Ovary (tissue), 9 donors: ENCODE data around the gene PSTPIP1. TPM values are rescaled to one million over a fixed set of nuclear protein-coding genes. Genes with fewer than 3 reads are reported as not detected.

Experiments used
- DNase-seq, 5 donors: peaks; one replicate each; pipeline ENCODE4 v3.0.0-alpha.2; 2019 to 2020
- H3K27ac ChIP-seq, 2 donors: fragments of 200-600 bp; one replicate each; pipeline versions ENCODE4 v1.5.1 to v1.8.0; 2019 to 2022
- H3K27me3 ChIP-seq: fragments of 200-600 bp; one replicate; pipeline ENCODE4 v1.8.0; 2022
- H3K36me3 ChIP-seq: fragments of 200-600 bp; sonication (generic); one replicate; pipeline ENCODE4 v1.5.1; 2019
- H3K4me1 ChIP-seq: one replicate; pipeline ENCODE4 v1.8.1; 2013; ENCODE audit warnings: mild to moderate bottlenecking, moderate library complexity; ENCODE audit not compliant: insufficient read depth
- H3K4me3 ChIP-seq: fragments of 200-600 bp; sonication (generic); one replicate; pipeline ENCODE4 v1.5.1; 2017
- H3K9me3 ChIP-seq, 2 donors: fragments of 200-600 bp in 1 of 2; sonication (generic) in 1 of 2; one replicate each; pipeline versions ENCODE4 v1.5.1 to v1.8.1; 2013 to 2019; ENCODE audit warnings: mild to moderate bottlenecking in 1 of 2, moderate library complexity in 1 of 2
- EP300 ChIP-seq: sonication (generic); formaldehyde crosslinking; IDR thresholded peaks from one replicate; pipeline ENCODE4 v1.6.1; 2017; ENCODE audit warnings: antibody characterized with exemption
- POLR2A ChIP-seq: fragments of 450-650 bp; IDR thresholded peaks from one replicate; pipeline ENCODE4 v1.6.1; 2017; ENCODE audit warnings: antibody characterized with exemption, mild to moderate bottlenecking, moderate library complexity
- WGBS, 3 donors: extraction: QIAGEN DNeasy Blood & Tissue Kit in 1 of 3; methylation state at CpG; one replicate each; pipeline versions ENCODE4 v1.1.5 to v1.1.7; 2013 to 2017; 5-methylcytosine and 5-hydroxymethylcytosine counted together
- intact Hi-C, 4 donors: fragments of 100-400 bp; cut with DNase I; formaldehyde crosslinking; loops; one replicate each; pipeline versions ENCODE4 v1.11.0 to v1.15.1; 2022 to 2023
- polyA plus RNA-seq, 2 donors: library from polyadenylated mRNA; stranded (reverse); fragments of 200-250 nt in 1 of 2; fragments of 350-450 nt in 1 of 2; fragmentation: Illumina TruSeq in 1 of 2; extraction: RNeasy Lipid Tissue Mini Kit (QIAGEN cat#74804) in 1 of 2; gene quantifications; one replicate each; pipeline ENCODE4 v1.2.3, GENCODE V29; 2013 to 2014
- total RNA-seq, 7 donors: library from RNA; depleted of rRNA in 2 of 7; stranded (reverse); fragments of >200 nt in 2 of 7; fragmentation: NEBNext Ultra II Directional in 3 of 7; extraction: Animal tissue kit (Norgen Biotek cat#: 25700) in 3 of 7; gene quantifications; one replicate each; pipeline versions ENCODE4 v1.1.0 to v1.2.4, GENCODE V29; 2016 to 2023
- TF ChIP-seq, protein P1 (sequence below), 3 donors: fragments of 450-650 bp in 2 of 3; fragments of 200-600 bp in 1 of 3; IDR thresholded peaks; one replicate each; pipeline versions ENCODE4 v1.5.1 to v1.8.0; 2016 to 2022; ENCODE audit warnings: antibody characterized with exemption in 3 of 3, mild to moderate bottlenecking in 1 of 3
- donor health status: DM: no; HTN: no; CAD: no; lungs with moderate emphysema.
- donor health status: DM: no; HTN: no; CAD: no.
- donor health status: Bipolar disorder and iron deficiency.
- donor health status: DM: yes; HTN: yes; CAD: no.
- donor health status: DM: no; HTN: no; CAD: no.
- donor health status: DM: yes; HTN: yes; CAD: no.

PSTPIP1 gene
- total and polyA plus RNA-seq, 9 donors, result 1.4 to 10.9 (median 2.5) TPM

DNA sequence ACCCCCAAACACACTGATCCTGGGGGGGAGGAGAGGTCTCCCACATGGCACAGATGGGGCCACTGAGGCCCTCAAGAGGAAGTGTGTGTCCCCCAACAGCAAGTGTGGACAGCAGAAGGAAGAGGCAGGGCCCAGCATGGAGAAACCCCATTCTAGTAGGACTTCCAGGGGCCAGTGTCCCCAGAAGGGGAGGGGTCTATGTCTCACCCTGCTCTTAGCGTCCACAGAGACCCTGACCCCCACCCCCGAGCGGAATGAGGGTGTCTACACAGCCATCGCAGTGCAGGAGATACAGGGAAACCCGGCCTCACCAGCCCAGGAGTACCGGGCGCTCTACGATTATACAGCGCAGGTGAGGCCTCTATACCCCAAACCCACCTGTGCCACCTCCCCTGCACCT, 40.7 kb downstream of the PSTPIP1 start:
- H3K36me3 ChIP-seq, result no peaks in the 10 kb centered on the region
- TF ChIP-seq, protein P1, sequence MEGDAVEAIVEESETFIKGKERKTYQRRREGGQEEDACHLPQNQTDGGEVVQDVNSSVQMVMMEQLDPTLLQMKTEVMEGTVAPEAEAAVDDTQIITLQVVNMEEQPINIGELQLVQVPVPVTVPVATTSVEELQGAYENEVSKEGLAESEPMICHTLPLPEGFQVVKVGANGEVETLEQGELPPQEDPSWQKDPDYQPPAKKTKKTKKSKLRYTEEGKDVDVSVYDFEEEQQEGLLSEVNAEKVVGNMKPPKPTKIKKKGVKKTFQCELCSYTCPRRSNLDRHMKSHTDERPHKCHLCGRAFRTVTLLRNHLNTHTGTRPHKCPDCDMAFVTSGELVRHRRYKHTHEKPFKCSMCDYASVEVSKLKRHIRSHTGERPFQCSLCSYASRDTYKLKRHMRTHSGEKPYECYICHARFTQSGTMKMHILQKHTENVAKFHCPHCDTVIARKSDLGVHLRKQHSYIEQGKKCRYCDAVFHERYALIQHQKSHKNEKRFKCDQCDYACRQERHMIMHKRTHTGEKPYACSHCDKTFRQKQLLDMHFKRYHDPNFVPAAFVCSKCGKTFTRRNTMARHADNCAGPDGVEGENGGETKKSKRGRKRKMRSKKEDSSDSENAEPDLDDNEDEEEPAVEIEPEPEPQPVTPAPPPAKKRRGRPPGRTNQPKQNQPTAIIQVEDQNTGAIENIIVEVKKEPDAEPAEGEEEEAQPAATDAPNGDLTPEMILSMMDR (IDR thresholded peaks at IDR 0.05), result no peak
- no peak for TF ChIP-seq EP300
- TF ChIP-seq POLR2A, result no peak
- intact Hi-C loops, result loop anchor here in 1 of 4 donors (10.0 kb wide), 1 partner anchor 69 kb away; no protein-coding TSS in a partner anchor
- 87 to 96% (median 91%) methylated on average over 9 of the region's 9 CpGs for WGBS, 3 donors
- H3K9me3 ChIP-seq, result no peaks in the 10 kb centered on the region
- H3K4me1 ChIP-seq, result no peaks in the 10 kb centered on the region
- peak in 2 of 5 donors; percentile 13 to 18 for DNase-seq
- H3K27ac ChIP-seq, result no peak overlapping the region
- H3K4me3 ChIP-seq, result no peak overlapping the region
- no peaks in the 10 kb centered on the region for H3K27me3 ChIP-seq

DNA sequence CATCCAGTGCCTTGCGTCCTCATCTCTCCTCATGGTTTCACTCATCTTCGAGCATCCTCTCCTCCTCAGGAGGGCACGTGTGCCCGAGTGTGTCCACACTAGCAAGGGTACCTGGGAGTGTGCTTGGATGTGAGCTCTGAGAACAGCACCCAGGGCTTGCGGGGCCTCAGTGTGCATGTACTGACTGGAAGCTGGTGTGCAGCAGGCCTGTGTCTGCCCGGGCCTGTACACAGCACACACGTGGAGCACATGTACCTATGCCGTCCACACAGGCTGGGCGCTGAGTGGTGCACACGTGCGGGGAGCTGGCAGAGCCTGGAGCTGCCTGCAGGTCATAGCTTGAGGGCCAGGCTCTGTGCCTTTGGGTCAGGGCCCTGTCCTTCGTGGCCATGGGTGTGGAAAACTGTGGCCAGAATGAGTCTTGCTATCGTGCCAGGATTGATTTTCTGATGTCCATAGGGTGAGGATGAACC, 41.1 kb downstream of the PSTPIP1 start:
- intact Hi-C loops, result loop anchor here in 1 of 4 donors (10.0 kb wide), 1 partner anchor 69 kb away; no protein-coding TSS in a partner anchor
- no peak for TF ChIP-seq EP300
- TF ChIP-seq POLR2A, result no peak
- TF ChIP-seq, protein P1 (IDR thresholded peaks at IDR 0.05), result no peak
- Histone ChIP-seq H3K36me3 (no peaks in the 10 kb centered on the region), H3K9me3 (no peaks in the 10 kb centered on the region), H3K4me1 (no peaks in the 10 kb centered on the region), H3K4me3 (no peak overlapping the region), H3K27me3 (no peaks in the 10 kb centered on the region), H3K27ac (no peak overlapping the region)
- peak in 1 of 5 donors; percentile 14 for DNase-seq
- 70 to 74% (median 71%) methylated on average over 13 of the region's 13 CpGs for WGBS, 3 donors

DNA sequence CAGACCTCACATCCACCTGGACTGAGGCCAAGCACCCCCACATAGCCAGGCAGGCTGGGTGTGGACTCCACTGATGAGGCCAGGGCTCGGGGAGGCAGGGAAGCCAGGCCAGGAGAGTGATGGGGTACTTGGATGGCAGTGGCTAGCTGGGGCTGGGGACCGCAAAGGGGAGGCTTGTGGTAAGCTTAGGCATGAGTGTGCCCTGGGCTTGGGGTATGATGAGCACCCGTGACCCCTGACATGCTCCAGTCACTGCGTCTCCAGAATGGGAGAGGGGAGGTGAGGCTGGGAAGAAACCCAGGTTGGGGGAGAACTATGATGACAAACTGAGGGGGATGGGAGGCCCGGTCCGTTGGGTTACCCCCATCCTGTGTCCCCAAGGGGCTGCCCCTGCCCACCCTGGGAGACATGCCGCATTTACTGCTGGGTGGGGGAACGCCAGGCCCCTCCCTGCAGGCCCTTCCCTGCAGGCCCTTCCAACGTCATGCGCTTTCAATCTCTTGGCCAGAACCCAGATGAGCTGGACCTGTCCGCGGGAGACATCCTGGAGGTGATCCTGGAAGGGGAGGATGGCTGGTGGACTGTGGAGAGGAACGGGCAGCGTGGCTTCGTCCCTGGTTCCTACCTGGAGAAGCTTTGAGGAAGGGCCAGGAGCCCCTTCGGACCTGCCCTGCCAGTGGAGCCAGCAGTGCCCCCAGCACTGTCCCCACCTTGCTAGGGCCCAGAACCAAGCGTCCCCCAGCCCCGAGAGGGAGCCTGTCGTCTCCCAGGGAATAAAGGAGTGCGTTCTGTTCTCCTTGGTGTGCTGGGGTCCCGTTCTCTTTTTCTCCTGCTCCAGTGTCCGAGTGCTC, 41.8 kb downstream of the PSTPIP1 start:
- H3K36me3 ChIP-seq, result no peaks in the 10 kb centered on the region
- 81 to 88% (median 86%) methylated on average over 22 of the region's 22 CpGs for WGBS, 3 donors

More for the DNA sequence above, 41.8 kb downstream of the PSTPIP1 start:
- intact Hi-C loops, result loop anchor here in 1 of 4 donors (10.0 kb wide), 1 partner anchor 68 kb away; no protein-coding TSS in a partner anchor
- Histone ChIP-seq H3K4me1 (no peaks in the 10 kb centered on the region), H3K9me3 (no peaks in the 10 kb centered on the region), H3K27me3 (no peaks in the 10 kb centered on the region), H3K4me3 (no peak overlapping the region), H3K27ac (no peak overlapping the region)
- TF ChIP-seq, protein P1 (IDR thresholded peaks at IDR 0.05), result no peak
- TF ChIP-seq POLR2A (no peak), EP300 (no peak)
- DNase-seq, result peak in 4 of 5 donors; percentile 24 to 39 (median 30)
